ENCODE data around the gene TSTD1.
A peak's percentile ranks its signal among the peaks of the same experiment; 100 is the strongest.
"Not testable (repeated sequence)": the region's sequence is repeated elsewhere in the genome, so short reads cannot be mapped to it uniquely, and the experiment has no call there.

The TSTD1 gene

DNA sequence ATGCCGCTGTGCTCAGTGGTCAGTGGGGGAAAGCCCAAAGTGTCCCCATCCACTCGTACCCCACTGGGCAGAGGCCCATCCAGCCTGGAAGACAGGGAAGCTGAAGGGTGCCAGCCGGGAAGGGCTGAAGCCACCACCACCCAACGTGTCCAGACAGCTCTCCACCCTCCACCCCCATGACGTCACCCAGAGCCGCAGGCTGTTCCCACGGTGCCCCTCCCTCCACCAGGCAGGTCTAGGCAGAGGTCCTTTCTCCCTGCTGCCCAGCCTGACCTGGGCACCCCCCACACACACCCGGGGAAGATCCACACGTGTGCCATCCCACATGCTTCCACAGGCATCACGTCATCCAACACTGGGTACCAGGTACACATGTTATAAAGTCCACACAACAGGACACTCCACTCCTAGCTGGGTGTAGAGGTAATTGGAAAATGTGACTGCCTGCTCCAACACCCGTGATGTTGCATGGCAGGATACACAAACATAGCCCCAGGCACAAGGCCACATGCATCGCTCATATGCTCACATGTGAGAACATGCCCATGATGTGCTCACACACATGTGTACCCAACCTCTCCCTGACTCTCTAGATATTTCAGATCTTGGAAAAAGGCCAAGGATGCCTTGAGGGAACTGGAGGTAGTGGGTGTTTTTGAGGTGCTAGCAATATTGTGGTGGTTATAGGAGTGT, 36.1 kb upstream of the TSTD1 start:
- DNase-seq (ENCODE audit: insufficient read length, low spot score) (no peak), FAIRE-seq (no peak)
- no peak for TF ChIP-seq POLR2A (IDR thresholded peaks at IDR 0.05; ENCODE audit: low read depth, low read length)

DNA sequence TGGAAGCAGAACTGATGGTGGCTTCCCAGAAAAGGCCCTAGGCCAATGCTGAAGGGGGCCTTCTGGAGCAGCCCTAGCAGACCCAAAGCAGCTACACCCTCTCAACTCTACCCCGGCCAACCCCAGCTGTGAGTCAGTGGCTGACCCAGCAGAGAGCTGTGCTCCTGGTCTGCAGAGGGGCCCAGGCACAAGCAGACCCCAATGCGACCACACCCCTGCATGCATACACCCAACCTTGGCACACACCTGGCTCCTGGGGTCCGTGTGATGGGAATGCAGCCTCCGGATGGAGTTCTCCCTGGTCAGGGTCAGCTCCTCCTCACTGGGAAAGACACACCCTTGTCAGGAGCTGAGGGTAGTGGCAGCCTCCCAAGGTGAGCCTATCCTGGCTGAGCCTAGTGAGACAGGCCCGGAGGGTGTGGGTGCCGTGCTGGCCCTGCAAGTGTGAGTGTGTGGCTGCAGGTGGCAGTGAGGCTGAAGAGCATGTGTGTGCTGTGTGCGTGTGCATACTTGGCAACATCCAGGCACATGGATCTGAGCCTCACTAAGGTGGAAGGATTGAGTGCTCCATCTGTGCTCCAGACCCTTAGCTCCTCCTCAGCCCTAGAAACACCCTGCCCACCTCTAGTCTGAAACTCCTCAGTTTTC, 34.8 kb upstream of the TSTD1 start:
- TF ChIP-seq POLR2A (IDR thresholded peaks at IDR 0.05; ENCODE audit: low read depth, low read length), result no peak
- FAIRE-seq (no peak), DNase-seq (ENCODE audit: insufficient read length, low spot score) (no peak)

DNA sequence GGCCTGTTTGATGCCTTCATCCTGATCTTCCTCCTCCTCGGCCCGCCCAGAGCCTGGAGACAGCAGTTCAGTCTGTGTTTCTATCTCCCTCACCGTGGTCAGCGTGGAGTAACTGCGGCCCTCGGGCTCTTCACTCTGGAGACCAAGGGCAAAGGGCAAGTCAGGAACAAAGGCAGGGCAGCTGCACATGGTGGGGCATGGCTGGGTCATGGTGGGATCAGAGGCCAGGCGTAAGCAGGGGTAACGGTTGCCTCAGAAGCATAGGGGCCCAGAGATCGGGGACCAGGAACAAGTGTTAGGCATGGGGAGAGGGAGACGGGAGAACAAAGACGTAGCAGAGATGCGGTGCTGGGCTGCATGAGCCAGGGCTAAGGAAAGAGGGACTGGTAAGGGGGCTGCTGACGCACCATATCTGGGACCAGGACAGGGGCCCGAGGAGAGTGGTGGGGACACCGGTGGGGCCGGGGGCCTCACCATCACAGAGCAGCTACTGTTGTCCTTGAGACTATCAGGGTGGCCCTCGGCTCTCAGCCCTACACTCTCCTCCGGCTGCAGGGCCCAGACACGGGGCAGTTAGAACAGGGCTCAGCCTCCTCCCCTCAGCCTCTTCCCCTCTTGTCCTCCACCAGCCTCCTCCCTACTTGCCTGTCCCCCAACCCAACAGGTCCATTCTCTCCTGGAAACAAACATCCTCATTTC, 34.1 kb upstream of the TSTD1 start:
- DNase-seq (ENCODE audit: insufficient read length, low spot score), result no peak
- TF ChIP-seq POLR2A (IDR thresholded peaks at IDR 0.05; ENCODE audit: low read depth, low read length), result no peak
- no peak for FAIRE-seq

DNA sequence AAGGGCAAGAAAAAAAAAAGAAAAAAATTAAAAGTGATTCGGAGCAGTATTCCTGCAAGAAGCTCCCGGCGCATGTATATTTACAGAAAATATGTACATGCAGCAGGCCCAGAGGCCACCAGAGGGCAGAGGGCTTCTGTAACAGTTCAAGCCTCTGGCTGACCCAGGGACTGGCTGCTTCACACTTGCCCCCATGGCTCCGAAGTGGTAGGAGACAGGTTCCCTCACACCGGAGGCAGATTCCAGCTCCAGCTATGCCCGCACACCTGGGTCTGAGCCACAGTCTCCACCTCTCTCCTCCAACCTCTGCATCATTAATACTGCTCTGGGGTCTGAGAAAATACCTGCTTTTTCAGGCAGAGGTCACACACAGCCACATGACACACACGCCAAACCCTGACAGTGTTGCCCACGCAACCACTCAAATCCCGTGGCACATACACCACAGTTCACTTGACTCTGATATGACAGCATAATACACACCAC, 33.2 kb upstream of the TSTD1 start:
- no peak for TF ChIP-seq POLR2A (IDR thresholded peaks at IDR 0.05; ENCODE audit: low read depth, low read length)
- DNase-seq (ENCODE audit: insufficient read length, low spot score) (peak; percentile 54), FAIRE-seq (no peak)

- FAIRE-seq, result no peak
- DNase-seq (ENCODE audit: insufficient read length, low spot score), result no peak
- TF ChIP-seq POLR2A (IDR thresholded peaks at IDR 0.05; ENCODE audit: low read depth, low read length), result no peak
Observed at GRCh38 chr1:161070761-161071160, 32.0 kb upstream of the TSTD1 start.

GRCh38 chr1:161069731-161070270, 31.0 kb upstream of the TSTD1 start, which contains the start of gene ARHGAP30:
ARHGAP30 (minus strand) TSS chr1:161069891; CDS start chr1:161069624, 267 bp downstream.
- no peak for FAIRE-seq
- no peak for DNase-seq (ENCODE audit: insufficient read length, low spot score)
- no peak for TF ChIP-seq POLR2A (IDR thresholded peaks at IDR 0.05; ENCODE audit: low read depth, low read length)

DNA sequence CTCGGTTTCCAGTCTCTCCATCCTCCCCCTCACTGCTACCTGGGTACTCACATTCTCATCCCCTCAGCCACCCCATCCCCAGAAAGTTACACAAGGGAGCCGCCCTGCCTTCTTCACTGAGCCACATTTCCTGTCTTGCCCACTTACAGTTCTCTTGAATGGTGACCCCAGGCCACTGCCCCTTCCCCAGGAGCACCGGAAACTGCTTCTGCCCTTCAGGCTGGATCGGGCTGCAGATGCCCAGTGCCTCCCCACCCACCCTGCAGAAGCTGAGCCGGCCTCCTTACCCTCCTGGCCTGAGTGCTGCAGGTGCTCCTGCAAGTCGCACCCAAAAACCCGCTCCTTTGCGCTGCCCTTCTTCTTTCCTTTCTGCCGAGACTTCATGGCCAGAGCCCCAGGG, 30.5 kb upstream of the TSTD1 start:
- DNase-seq (ENCODE audit: insufficient read length, low spot score) (no peak), FAIRE-seq (no peak)
- TF ChIP-seq POLR2A (IDR thresholded peaks at IDR 0.05; ENCODE audit: low read depth, low read length), result no peak

GRCh38 chr1:161068306-161069234, 29.8 kb upstream of the TSTD1 start:
- FAIRE-seq (no peak), DNase-seq (ENCODE audit: insufficient read length, low spot score) (no peak)
- TF ChIP-seq POLR2A (IDR thresholded peaks at IDR 0.05; ENCODE audit: low read depth, low read length), result no peak

DNA sequence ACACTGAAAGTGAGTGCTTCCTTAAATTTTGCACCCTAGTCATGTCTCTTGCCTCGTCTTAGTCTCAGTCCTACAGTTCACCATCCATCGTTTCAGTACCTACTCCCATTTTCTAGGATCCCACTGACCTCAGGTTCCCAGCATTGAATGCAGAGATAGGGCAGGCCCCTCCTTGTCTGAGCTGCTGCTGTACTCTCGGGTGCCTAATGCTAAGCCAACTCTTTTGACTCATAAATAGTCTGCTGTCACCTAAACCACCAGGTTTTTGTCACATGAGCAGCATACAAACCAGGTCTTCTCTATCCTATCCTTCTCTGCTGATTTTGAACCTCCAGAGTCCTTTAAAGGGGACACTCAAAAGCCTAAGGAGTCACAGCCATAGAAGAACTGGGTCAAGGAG, 27.9 kb upstream of the TSTD1 start:
- FAIRE-seq (no peak), DNase-seq (ENCODE audit: insufficient read length, low spot score) (no peak)
- TF ChIP-seq POLR2A (IDR thresholded peaks at IDR 0.05; ENCODE audit: low read depth, low read length), result no peak

- FAIRE-seq; DNase-seq (ENCODE audit: insufficient read length, low spot score): not testable (repeated sequence)
Observed at GRCh38 chr1:161065681-161066080, 26.9 kb upstream of the TSTD1 start.

DNA sequence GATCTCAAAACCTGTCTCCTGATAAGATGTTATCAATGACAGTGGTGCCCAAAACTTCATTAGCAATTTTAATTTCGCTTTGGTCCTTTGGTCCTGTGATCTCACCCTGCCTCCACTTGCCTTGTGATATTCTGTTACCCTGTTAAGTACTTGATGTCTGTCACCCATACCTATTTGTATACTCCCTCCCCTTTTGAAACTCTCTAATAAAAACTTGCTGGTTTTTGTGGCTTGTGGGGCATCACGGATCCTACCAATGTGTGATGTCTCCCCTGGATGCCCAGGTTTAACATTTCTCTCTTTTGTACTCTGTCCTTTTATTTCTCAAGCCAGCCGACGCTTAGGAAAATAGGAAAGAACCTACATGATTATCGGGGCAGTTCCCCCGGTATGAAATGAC, 25.2 kb upstream of the TSTD1 start:
- not testable (repeated sequence) for DNase-seq (ENCODE audit: insufficient read length, low spot score); FAIRE-seq

DNA sequence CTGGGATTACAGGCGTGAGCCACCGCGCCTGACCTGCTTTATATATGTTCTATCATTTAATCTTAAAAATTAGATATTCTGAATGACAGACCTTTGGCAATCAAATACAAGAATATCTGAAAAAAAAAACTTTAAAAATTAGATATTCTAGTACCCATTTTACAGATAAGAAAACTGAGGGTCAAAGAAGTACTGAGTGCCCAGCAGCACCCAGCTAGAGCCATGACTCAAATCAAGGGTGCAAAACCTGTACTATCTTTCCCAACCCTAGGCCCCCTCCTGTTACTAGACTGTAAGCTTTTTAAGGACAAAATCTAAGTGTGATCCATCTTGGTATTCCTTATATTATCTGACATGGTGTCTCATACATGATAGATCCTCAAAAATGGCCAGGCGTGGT, 22.7 kb upstream of the TSTD1 start:
- TF ChIP-seq POLR2A (IDR thresholded peaks at IDR 0.05; ENCODE audit: low read depth, low read length), result no peak
- DNase-seq (ENCODE audit: insufficient read length, low spot score) (no peak), FAIRE-seq (no peak)

- no peak for TF ChIP-seq POLR2A (IDR thresholded peaks at IDR 0.05; ENCODE audit: low read depth, low read length)
- FAIRE-seq (no peak), DNase-seq (ENCODE audit: insufficient read length, low spot score) (no peak)
Observed at GRCh38 chr1:161059293-161059692, 20.5 kb upstream of the TSTD1 start.

Data from H54 (cell line).